PFSK-1 (cell line): ENCODE results near the gene CEBPG.

Source experiments
- FOXP2 ChIP-seq: optimal IDR thresholded peaks from 2 replicates; pipeline ENCODE3; 2011; ENCODE audit warnings: borderline replicate concordance, control low read depth, inconsistent platforms; ENCODE audit not compliant: insufficient read depth; ENCODE audit errors: extremely low read length, extremely low read depth
- POLR2AphosphoS5 ChIP-seq: IDR thresholded peaks from 2 replicates; pipeline ENCODE4 v1.6.1; 2012; ENCODE audit warnings: low read depth, mild to moderate bottlenecking, control low read depth, low read length, moderate library complexity
- SIN3A ChIP-seq: IDR thresholded peaks from 2 replicates; pipeline ENCODE4 v1.6.1; 2012; ENCODE audit warnings: mild to moderate bottlenecking, low read length, moderate library complexity, borderline replicate concordance; ENCODE audit not compliant: insufficient read depth
- TAF1 ChIP-seq: IDR thresholded peaks from 2 replicates; pipeline ENCODE4 v1.6.1; 2012; ENCODE audit warnings: low read length, control low read depth, borderline replicate concordance; ENCODE audit not compliant: insufficient read depth
- TF ChIP-seq, protein P1 (sequence below), 2 experiments: IDR thresholded peaks; 2 replicates each; pipeline versions ENCODE4 v1.6.1 to v1.8.0; 2011 to 2012; ENCODE audit warnings: low read depth in 2 of 2, low read length in 2 of 2, control low read depth in 1 of 2, inconsistent platforms in 1 of 2, mild to moderate bottlenecking in 1 of 2, moderate library complexity in 1 of 2; ENCODE audit not compliant: insufficient read depth in 1 of 2

CEBPG gene

DNA sequence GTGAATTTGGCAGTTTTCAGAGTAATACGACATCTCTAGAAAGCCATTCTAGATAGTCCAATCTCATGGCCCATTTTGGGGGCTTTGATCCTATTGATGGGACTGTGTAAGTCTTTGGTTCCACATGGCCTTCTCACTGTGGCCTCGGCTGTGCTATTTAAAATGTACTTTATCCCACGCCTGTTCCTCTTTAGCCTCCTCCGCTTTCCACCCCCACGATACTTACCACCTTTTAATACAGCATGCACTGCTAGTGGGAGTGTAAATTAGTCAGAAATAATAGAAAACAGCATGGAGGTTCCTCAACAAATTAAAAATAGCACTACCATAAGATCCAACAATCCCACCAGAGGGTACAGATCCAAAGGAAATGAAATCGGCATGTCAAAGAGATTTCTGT is 28.3 kb upstream of the CEBPG start:
- TF ChIP-seq SIN3A (no peak), TAF1 (no peak), POLR2AphosphoS5 (no peak)

DNA sequence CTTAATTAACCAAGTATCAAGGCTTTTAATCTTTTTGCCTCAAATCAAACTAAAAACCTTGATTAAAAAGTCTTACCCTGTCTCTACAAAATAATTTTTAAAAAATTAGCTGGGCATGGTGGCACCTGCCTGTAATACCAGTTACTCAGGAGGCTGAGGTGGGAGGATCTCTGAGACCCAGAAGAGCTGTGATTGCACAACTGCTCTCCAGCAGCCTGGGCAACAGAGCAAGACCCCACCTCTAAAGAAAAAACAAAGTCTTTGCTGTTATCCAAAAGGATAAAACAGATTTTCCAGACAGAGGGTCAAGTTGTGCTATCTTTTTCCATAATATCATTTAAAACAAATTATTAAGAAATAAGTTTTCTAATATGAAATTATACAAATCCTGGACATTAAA is 26.8 kb upstream of the CEBPG start:
- no peak for TF ChIP-seq POLR2AphosphoS5
- no peak for TF ChIP-seq SIN3A
- TF ChIP-seq FOXP2 = no peak
- TF ChIP-seq, protein P1, sequence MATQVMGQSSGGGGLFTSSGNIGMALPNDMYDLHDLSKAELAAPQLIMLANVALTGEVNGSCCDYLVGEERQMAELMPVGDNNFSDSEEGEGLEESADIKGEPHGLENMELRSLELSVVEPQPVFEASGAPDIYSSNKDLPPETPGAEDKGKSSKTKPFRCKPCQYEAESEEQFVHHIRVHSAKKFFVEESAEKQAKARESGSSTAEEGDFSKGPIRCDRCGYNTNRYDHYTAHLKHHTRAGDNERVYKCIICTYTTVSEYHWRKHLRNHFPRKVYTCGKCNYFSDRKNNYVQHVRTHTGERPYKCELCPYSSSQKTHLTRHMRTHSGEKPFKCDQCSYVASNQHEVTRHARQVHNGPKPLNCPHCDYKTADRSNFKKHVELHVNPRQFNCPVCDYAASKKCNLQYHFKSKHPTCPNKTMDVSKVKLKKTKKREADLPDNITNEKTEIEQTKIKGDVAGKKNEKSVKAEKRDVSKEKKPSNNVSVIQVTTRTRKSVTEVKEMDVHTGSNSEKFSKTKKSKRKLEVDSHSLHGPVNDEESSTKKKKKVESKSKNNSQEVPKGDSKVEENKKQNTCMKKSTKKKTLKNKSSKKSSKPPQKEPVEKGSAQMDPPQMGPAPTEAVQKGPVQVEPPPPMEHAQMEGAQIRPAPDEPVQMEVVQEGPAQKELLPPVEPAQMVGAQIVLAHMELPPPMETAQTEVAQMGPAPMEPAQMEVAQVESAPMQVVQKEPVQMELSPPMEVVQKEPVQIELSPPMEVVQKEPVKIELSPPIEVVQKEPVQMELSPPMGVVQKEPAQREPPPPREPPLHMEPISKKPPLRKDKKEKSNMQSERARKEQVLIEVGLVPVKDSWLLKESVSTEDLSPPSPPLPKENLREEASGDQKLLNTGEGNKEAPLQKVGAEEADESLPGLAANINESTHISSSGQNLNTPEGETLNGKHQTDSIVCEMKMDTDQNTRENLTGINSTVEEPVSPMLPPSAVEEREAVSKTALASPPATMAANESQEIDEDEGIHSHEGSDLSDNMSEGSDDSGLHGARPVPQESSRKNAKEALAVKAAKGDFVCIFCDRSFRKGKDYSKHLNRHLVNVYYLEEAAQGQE (IDR thresholded peaks at IDR 0.05; ENCODE audit: insufficient read depth in 1 of 2, low read depth in 2 of 2, low read length in 2 of 2) = no peak
- TF ChIP-seq TAF1 = no peak

DNA sequence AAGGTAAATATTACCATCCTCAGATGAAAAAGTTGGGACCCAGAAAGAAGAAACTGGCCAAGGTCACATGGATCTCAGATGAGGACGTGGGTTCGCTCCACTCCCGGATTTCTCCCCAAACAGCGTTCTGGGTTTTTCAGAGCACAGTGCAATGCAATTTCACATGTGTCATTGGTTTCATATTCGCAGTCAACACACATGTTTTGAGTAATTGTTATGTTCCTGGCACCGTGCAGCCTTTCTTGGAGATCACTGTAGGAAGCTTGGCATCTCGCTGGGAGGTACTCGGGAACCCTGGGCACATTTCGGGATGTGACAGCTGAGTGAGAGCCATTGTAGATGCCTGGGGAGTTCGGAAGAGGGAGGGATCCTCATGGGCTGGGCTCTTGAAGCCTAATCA is 26.2 kb upstream of the CEBPG start:
- TF ChIP-seq, protein P1 (IDR thresholded peaks at IDR 0.05; ENCODE audit: insufficient read depth in 1 of 2, low read depth in 2 of 2, low read length in 2 of 2) = no peak
- TF ChIP-seq TAF1 (no peak), FOXP2 (no peak), POLR2AphosphoS5 (no peak), SIN3A (no peak)

DNA sequence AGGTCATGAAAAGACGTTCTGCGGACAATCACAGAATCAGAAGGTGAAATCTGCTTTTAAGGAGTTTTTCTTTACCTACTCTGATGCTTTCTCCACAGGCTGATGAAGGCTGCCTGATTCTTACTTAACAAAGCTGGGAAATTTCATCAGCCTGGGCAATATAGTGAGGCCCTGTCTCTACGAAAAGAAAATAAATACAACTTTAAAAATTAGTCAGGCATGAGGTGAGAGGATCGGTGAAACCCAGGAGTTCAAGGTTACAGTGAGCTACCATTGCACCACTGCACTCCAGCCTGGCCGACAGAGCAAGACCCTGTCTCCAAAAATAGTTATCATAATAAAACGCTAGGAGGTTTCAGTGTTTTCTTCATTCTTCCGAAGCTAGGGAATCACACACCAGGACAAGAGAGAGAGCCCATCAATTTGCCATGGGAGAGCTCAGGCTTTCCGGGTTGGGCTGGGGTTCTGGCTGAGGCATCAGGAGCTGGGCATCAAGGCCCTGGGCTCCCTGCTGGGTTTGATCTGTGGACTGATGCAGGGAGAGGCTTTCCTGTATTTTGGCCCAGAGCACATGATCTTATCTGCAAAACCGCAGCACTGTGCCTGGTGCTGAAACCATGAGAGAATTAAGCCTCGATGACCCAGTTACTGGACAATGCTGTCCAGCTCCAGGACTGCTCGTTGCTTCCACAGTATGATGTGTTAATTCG is 25.1 kb upstream of the CEBPG start:
- TF ChIP-seq TAF1 = no peak
- TF ChIP-seq, protein P1 (IDR thresholded peaks at IDR 0.05; ENCODE audit: insufficient read depth in 1 of 2, low read depth in 2 of 2, low read length in 2 of 2) = peak; percentile 57 to 85; a peak in 3 of 4 replicates

DNA sequence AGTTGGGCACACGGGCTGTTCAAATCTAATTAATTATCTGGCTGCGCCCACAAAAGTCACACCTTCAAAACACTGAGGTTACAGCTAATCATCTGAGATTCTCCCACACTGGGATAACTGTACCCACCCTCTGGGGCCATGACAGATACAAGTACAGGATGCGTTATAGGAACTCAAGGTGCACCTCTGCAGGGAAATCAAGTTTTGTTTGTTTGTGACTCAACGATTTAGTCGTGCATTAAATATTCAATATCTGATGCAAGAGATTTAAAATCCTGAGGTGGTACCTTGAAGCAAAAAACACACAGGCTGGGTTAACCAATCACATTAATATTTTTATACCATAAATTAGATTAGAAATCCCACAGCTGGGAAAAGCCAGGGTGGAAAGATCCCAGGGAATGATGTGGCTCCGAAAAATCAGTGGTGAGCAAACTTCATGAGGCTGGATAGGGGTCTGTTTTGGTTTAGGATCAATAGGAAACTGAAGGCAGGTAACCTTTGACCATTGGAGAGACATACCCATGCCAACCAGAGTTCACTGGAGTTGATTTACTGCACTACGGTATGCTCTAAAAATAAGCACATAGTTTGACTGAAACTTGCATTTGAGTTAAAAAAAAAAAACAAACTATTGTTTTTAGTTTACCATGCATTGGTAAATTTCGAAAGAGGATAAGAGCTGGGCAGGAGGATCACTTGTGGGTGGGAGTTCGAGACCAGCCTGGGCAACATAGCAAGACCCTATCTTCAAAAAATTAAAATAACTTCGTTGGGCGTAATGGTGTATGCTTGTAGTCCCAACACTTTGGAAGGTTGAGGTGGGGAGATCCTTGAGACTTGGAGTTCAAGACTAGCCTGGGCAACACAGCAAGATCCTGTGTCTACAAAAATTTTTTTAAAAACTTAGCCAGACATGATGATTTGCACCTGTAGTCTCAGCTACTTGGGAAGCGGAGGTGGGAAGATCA is 23.9 kb upstream of the CEBPG start:
- TF ChIP-seq, protein P1 (IDR thresholded peaks at IDR 0.05; ENCODE audit: insufficient read depth in 1 of 2, low read depth in 2 of 2, low read length in 2 of 2) = no peak
- no peak for TF ChIP-seq SIN3A
- TF ChIP-seq FOXP2 = no peak
- no peak for TF ChIP-seq POLR2AphosphoS5
- TF ChIP-seq TAF1 = no peak
